CD4-positive, alpha-beta T cell treated with Interferon gamma for 1 hour (primary cell): ENCODE measurements around the gene TRIP10.
"Not testable (repeated sequence)": the region's sequence is repeated elsewhere in the genome, so short reads cannot be mapped to it uniquely, and the experiment has no call there.

ENCODE experiments used
- DNase-seq: peaks from one replicate; pipeline ENCODE4 v3.0.0-alpha.2; 2020

The TRIP10 gene

DNA sequence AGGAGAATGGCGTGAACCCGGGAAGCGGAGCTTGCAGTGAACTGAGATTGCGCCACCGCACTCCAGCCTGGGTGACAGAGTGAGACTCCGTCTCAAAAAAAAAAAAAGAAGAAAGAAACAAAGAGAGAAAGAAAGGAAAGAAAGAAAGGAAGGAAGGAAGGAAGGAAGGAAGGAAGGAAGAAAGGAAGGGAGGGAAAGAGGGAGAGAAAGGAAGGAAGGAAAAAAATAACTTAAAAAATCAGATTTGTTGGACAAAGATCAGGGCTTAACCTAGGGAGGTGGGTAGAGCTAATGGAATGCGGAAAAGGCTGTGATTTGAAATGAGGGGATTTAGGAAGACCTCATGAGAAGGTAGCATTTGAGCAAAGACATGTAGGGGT, 32.2 kb downstream of the TRIP10 start:
- not testable (repeated sequence) for DNase-seq

DNA sequence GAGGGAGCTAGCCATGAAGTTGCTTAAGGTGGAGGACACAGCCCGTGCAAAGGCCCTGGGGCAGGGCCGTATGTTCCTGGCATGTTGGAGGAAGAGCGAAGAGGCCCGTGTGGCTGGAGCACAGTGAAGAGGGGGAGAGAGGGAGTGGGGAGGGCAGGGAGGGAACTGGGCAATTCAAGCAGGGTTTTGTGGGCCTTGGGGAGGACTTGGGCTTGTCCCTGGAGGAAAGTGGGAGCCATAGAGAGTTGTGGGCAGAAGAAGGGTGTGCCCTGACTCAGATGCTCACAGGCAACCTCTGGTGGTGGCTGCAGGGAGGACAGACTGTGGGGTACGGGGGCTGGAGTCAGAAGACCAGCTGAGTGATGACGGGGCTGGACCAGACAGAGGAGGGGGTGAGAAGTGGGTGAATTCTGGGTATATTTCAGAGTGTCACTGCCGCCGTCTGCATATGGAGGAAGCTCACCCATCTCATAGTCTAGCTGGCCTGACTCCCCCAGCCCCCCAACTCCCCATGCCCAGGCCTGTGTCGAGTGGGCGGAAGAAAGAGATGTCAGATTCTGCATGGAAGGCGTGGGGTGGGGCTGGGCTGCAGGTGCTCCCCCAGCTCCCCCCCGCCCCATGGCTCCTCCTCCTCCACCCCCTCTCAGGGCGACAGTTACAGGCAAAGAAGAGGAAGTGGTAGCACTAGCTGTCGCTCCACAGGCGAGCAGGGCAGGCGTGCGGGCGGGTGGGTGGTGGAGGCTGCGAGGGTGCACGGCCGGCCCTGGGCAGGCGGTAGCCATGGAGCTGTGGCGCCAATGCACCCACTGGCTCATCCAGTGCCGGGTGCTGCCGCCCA, 32.8 kb downstream of the TRIP10 start, which contains the start of gene VAV1:
TSS of gene VAV1 (plus strand) at position 681 of the 838 bp plus-strand sequence. CDS start at position 781, 100 bp downstream.
- peak; percentile 87 for DNase-seq

DNA sequence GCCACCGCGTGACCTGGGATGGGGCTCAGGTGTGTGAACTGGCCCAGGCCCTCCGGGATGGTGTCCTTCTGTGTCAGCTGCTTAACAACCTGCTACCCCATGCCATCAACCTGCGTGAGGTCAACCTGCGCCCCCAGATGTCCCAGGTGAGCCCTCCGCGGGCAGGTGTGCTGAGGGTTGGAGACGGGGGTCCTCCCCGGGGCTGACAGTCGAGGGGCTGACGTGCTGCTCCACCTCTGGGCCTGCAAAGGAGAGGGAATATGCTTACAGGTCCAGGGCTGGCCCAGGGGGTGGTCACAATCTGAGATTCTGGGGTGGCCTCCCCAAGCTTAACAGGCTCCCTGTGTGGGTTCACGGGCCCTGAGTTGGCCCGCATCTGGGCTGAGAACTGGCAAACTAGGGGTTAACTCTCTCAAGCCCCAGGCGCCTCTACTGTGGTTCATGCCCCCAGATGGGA, 33.4 kb downstream of the TRIP10 start:
- no peak for DNase-seq

DNA sequence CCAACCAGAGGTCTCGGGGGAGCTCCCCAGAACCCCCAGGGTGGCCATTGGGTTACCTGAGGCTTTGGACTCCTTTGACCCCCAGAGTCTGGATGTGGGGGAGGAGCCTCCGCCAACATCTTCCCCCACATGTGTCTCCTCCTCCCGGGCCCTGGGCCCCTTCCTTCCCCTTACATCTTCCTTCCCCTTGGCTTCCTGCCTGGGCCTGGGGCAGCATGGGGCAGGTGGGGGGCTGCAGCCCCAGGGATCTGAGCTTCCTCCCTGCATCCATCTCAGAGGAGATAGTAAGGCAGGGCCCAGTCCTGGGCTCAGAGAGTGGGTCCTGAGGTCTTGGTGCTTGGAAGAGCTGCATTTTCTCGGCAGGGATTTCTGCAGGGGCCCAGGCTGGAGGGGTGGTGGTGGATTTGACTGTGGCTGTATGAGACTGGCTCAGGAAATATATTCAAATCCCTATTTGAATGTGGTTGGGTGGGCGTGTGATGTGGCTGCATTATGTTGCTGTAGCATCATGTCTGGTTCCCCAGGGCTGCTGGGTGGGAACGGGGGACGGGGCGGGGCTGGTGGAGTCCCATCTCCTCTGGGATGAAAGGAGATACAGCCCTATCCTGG, 33.9 kb downstream of the TRIP10 start:
- DNase-seq = peak; percentile 48

DNA sequence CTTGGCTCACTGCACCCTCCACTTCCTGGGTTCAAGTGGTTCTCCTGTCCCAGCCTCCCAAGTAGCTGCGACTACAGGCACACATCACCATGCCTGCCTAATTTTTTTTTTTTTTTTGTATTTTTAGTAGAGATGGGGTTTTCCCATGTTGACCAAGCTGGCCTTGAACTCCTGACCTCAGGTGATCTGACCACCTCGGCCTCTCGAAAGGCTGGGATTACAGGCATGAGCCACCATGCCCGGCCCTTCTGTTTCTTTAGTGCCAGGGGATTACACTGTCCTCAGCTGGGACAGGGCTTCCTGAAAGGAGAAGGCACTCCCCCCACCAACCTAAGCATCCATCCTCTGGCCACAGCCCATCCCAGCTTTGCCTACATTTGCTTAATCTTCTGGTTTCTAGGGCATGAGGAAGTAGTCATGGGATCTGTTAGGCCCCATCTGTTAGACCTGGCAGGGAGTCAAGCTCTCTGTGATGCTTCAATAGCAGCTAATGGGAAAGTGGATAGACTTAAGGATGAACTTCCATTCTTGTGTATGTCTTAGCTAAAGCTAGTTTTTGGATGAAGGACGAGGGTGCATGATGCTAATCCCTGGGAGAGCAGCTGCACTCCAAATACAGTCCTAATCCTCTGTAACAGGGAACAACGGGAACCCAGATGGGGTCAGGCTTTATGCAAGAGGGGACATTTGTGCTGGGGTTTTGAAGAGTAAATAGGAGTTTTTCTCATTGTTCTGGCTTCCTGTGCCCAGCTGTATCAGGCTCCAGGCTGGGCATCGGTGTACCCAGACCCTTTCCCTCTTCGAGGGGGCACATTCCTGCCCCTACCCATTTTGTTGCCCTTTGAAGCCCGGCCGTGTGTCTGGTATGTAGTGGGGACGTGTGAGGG, 35.6 kb downstream of the TRIP10 start:
- DNase-seq = no peak

DNA sequence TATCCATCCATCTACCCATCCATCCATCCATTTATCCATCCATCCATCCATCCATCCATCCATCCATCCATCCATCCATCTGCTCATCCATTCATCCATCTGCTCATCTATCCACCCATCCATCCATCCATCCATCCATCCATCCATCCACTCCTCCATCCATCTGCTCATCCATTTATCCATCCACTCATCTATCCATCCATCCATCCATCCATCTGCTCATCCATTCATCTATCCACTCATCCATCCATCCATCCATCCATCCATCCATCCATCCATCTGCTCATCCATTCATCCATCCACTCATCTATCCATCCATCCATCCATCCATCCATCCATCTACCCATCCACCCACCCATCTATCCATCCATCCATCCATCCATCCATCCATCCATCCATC, 36.6 kb downstream of the TRIP10 start:
- DNase-seq = not testable (repeated sequence)

DNA sequence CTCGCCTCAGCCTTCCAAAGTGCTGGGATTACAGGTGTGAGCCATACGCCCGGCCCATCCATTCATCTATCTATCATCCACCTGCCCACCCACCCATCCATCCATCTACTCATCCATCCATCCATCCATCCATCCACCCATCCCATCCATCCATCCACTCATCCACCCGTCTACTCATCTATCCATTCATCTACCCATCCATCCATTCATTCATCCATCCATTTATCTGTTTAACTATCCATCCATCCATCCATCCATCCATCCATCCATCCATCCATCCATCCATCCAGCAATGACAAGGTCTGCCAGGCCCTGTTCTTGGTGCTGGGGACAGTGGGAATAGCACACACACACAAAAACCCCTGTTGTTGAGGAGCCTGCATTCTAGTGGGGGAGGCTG, 37.5 kb downstream of the TRIP10 start:
- no peak for DNase-seq

DNA sequence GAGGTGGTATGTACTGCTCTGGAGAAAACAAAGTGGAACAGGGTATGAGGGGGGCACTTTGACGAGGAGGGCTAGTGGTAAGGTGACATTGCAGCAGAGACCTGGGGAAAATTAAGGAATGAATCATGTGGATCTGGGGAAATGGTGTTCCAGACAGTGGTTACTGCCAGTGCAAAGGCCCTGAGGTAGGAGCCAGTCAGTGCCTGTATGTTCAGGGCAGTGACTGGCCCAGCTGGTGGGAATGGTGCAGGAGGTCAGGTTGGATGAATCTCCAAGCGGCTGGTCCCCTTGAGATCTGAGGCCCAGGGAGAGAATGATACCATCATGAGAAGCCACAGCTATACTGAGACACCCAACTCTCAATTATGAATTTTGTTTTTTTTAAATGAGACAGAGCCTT, 38.0 kb downstream of the TRIP10 start:
- no peak for DNase-seq

DNA sequence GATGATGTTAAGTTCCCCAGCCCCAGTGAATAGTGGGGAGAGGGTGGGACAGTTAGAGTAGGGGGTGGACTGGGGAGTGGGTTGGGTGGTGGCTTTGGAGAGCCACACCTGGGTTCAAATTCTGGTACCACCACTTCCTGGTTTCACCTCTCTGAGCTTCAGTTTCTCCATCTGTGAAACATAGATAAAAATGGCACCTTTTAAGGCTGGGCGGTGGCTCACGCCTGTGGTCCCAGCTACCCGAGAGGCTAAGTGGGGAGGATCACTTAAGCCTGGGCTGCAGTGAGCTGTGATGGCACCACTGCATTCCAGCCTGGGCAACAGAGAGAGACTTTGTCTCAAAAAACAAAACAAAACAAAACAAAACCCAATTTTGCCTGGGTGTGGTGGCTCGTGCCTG, 38.9 kb downstream of the TRIP10 start:
- DNase-seq = no peak

DNA sequence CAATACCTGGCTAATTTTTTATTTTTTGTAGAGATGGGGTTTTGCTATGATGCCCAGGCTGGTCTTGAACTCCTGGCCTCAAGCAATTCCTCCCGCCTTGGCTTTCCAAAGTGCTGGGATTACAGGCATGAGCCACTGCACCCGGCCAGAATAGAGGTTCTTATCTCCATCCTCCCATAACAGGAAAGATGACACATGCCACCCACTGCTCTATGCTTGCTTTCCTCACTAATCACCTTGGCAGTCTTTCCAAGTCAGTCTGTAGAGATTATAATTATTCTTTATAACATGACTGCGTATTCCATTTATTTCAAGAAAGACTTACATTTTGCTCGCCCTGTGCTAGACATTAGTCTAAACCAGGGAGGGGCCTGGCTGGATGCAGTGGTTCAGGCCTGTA, 39.7 kb downstream of the TRIP10 start:
- DNase-seq = no peak

DNA sequence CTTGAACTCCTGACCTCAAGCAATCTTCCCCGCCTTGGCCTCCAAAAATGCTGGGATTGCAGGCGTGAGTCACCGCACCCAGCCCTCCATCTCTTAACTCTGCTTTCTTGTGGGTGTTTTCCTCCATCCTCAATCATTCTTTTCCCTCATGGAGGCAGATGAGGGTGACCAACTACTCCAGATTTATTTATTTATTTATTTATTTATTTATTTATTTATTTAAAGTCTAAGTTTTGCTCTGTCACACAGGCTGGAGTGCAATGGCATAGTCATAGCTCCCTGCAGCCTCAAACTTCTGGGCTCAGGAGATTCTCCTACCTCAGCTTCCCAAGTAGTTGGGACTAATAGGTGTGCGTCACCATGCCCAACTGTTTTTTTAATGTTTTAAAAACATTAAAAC, 47.9 kb downstream of the TRIP10 start:
- no peak for DNase-seq

DNA sequence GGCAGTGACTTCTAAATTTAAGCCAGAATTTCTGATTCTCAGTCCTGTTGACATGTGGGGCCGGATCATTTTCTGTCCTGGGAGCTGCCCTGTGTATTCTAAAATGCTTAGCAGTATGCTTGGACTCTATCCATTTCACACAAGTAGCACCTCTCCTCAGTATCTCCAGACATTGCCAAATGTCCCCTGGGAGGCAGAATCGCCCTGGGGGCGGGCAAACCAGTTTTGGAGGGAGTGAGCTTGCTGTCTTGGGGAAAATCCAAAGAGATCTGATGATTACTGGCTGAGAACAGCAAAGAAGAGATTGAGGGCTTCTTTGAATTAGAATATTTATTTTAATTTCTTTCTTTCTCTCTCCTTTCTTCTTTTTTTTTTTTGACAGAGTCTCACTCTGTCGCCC, 49.4 kb downstream of the TRIP10 start:
- no peak for DNase-seq

DNA sequence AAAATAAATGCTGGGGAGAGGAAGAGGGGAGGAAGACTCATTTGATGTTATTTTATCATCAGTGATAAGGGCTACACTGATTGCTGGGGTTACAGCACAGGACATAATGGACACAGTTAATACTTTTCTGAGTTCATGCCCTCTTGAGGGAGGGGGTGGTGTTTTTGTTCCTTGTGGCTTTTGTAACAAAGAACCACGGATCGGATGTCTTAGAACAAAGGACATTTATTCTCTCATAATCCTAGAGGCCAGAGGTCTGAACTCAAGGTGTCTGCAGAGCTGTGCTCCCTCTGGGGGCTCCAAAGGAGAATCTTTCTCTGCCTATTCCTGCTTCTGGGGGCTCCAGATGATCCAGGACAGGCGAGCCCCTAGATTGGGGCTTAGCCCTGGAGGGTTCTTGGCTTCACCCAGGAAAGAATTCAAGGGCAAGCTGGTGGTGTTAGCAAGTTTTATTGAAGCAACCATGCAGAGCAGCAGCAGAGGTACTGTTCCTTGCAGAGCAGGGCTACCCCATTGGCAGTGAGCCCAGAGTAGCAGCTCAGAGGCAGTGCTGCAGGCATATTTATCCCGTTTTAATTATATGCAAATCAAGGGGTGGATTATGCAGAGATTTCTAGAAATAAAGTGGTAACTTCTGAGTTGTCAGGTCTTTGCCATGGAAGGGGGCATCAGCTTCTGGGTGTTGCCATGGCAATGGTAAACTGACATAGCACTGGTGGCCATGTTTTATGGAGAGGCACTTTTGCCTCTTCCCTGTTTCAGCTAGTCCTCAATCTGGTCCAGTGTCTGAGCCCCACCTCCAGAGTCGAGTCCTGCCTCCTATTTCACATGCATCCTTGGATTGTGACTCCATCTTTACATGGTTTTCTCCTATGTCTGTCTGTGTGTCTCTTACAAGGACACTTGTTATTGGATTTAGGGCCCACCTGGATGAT, 51.0 kb downstream of the TRIP10 start:
- DNase-seq = no peak

DNA sequence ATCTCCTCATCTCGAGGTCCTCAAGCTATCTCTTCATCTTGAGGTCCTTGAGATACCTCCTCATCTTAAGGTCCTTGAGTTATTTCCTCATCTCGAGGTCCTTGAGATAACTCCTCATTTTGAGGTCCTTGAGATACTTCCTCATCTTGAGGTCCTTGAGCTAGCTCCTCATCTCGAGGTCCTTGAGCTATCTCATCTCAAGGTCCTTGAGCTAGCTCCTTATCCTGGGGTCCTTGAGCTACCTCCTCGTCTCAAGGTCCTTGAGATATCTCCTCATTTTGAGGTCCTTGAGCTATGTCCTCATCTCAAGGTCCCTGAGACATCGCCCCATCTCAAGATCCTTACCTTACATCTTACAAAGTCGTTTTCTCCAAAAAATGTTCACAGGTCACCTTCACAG, 51.8 kb downstream of the TRIP10 start:
- no peak for DNase-seq

DNA sequence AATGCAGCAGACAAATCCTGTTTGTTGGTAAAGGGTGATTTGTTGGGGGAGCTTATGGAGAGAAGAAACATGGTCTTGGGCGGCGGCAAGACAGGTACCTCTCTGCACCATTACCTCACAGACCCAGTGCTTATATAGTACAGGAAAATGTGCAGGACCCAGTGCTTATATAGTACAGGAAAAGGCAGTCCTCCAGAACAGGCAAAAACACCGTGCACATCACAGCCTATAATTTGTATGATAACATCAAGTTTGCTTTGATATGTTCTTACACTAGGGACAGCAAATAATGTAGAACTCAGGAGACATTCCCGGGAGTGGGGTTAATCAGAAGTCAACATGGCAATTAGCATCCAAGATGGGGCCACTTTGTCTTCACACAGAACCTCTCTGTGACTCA, 53.9 kb downstream of the TRIP10 start:
- DNase-seq = no peak

DNA sequence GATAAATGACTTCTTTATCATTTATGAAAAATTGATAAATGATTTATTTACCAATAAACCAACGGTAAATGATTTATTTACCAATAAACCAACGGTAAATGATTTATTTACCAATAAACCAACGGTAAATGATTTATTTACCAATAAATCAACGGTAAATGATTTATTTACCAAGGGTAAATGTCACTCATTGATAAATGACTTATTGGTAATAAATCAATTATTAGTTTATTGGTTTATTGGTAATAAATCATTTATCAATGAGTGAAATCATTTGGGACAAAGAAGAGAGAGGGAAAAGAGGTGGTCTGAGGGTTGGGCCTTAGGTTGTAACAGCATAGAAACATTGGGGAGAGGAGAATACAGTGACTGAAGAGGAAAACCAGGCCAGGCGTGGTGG, 54.5 kb downstream of the TRIP10 start:
- no peak for DNase-seq

DNA sequence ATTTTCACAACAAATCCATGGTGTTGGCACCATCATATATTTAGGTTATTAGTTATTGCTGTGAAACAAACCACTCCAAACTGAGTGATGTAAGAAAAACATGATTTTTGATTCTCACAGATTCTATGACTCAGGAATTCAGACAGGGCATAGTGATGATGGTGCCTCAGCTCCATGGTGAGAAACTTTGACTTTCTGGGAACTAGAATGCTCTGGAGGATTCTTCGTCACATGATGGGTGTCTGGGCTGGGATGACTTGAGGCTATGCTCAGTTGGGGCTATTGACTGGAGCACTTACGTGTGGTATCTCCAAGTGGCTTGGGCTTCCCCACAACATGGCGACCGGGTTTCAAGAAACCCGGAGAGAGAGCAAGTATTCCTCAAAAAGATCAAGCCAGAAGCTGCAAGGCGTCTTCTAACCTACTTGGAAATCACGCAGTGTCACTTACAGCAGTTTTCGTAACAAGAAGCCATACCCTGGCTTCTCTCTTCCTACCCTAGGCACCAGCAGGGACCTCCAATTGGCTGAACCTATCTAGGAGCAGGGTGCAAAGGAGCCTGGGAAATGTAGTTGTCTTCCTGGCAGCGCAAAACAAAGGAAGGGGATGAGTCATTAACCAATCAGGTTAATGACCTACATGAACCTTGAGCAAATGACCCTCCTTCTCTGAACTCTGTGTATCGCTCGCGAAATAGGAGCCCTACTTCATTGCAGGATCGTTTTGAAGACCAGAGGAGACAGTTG, 55.4 kb downstream of the TRIP10 start:
- DNase-seq = no peak

DNA sequence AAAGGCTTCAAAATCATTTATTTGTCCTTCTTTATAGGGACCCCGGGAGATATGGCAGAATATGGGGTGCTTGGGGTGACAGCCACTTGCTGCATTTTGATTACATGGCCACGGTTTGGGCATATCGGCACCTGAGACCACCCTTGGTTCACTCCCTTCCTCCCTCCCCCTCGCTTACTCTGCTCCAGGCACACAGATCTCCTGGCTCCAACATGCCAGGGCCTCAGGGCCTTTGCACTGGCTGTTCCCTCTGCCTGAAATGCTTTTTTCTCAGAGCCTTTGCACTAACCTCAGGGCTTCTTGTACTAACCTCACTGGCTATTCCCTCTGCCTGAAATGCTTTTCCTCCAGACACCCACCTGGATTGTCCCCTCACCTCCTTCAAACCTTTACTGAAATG, 56.8 kb downstream of the TRIP10 start:
- no peak for DNase-seq

DNA sequence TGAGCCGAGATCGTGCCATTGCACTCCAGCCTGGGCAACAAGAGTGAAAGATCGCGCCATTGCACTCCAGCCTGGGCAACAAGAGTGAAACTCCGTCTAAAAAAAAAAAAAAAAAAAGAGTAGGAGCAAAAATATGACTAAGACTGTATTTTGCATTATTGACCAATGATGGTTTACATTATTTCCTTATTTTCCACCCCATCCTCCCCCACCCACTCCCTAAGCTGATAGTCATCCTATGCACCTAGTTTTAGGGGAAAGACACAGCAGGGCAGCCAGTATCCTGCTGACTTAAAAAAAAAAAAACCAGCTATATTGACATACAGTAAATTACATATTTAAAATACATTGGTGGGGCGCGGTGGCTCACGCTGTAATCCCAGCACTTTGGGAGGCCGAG, 58.2 kb downstream of the TRIP10 start:
- DNase-seq = no peak

DNA sequence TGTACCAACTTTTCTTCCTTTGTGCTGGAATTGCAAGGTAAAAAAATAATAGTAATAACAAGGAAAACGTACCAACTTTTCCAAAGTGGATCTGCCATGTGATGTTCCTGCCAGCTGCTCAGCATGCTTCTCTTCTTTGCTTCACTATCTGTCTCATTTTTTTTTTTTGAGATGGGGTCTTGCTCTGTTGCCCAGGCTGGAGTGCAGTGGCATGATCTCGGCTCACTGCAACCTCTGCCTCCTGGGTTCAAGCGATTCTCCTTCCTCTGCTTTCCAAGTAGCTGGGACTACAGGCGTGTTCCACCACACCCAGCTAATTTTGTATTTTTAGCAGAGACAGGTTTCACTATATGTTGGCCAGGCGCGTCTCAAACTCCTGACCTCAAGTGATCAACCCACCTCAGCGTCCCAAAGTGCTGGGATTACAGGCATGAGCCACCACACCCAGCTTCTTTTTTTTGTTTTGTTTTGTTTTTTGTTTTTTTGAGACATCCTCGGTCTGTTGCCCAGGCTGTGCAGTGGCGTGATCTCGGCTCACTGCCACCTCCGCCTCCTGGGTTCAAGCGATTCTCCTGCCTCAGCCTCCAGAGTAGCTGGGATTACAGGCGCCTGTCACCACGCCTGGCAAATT, 60.8 kb downstream of the TRIP10 start:
- not testable (repeated sequence) for DNase-seq

DNA sequence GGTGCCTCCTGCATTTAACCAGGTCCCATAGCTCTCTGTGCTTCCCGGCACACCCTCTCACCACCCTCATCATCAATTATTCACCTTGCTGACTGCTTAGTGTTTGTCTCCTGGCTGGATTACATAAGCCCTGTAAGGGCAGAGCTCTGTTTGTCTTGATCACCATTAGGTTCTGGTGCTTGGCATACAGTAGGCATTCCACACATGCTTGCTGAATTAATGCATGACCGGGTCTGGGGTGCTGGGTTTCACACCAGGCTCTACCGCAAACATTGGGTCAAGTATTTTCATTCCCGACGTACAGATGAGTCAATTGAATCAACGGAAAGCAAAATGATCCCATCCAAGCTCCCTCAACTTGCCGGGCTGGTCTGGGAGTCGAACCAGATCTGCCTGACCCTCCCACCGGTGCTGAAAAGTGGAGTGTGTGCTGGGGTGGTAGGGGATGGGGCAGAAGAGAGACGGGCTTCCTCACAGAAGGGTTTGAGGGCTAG, 61.6 kb downstream of the TRIP10 start:
- DNase-seq = no peak
